Peyer's patch (tissue), 4 donors: ENCODE results near the gene ZFYVE9.

ENCODE experiments used
- CTCF ChIP-seq, 6 experiments: fragments of 450-650 bp in 4 of 6; fragments of 200-600 bp in 2 of 6; sonication (generic) in 1 of 6; IDR thresholded peaks; one replicate each; pipeline ENCODE4 v1.5.1; 2017 to 2019; ENCODE audit warnings: antibody characterized with exemption in 6 of 6, mild to moderate bottlenecking in 3 of 6, moderate library complexity in 1 of 6
- POLR2A ChIP-seq, 2 donors: fragments of 450-650 bp; IDR thresholded peaks; one replicate each; pipeline ENCODE4 v1.5.1; 2017; ENCODE audit warnings: antibody characterized with exemption in 2 of 2, mild to moderate bottlenecking in 2 of 2, moderate library complexity in 2 of 2

GRCh38 chr1:52141513-52142219, at the start of gene ZFYVE9:
- TF ChIP-seq CTCF (IDR thresholded peaks at IDR 0.05): peak; percentile 70 to 95 (median 84)
- TF ChIP-seq POLR2A (IDR thresholded peaks at IDR 0.05): peak in 1 of 2 donors; percentile 36
